Fibroblast of skin of right biceps (primary cell): Measurements from ENCODE around the gene ZNF500.

ENCODE experiments used
- DNase-seq: peaks from one replicate; pipeline ENCODE4 v3.0.0-alpha.2; 2013

The ZNF500 gene

DNA sequence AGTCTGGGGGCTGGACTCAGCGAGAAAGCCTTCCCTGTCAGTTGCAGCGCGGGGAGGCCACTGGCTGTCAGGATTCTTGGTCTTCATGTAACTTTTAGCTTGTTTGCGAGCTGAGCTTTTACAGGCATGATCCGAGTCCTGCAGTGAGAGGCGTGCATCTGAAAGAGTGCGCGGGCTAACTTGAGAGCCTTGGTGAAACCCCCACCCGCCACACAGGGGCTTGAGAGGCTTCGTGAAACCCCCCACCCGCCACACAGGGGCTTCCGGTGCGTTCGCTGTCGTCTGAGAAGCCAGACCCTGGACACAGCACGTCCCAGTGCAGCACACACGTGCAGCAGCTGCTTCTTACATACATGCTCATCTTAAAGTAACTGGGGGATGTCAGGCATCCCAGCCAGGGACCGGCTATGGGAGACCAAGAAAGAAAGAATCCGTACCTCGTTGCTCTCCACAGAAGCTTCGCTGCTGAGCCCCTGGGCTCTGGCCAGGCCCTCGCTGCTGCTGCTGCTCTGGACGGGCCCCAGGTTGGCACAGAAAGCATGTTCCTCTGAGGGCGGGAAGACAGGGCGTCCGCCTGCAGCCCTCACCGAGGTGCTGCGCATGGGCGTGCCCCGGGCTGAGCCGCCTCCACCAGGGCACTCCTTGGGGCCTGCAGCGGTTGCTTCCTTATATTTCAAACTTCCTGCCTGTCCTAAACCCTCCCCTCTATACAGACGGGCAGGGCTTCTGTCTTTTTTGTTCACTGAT lies 65.8 kb downstream of the ZNF500 start:
- DNase-seq: no peak

DNA sequence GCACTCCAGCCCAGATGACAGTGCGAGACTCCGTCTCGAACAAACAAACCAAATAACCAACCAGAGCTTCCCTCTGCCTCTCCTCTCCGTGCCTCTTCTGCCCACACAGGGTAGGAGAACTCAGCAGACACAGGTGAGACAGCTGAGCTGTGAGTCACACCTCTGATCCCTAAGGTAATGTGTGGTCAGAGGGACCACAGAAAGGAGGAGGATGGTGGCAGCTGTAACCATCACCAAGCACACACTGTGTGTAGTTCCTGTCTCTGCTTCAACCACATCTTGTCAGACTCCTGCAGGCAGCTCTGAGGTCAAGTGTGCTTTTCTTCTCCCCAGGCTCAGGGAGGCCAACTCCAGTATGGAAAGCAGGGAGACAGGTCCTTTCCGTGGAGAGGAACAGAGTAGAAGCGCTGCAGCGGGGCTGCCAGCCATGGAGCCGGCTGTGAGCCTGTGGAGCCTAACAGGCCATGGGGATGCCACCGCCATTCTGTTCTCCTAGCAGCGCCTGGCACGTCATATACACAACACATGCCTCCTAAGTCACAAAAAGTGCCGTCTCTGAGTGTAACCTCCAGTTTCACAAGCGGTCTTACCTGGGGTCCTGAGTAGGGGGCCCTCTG lies 66.5 kb downstream of the ZNF500 start:
- DNase-seq: no peak

DNA sequence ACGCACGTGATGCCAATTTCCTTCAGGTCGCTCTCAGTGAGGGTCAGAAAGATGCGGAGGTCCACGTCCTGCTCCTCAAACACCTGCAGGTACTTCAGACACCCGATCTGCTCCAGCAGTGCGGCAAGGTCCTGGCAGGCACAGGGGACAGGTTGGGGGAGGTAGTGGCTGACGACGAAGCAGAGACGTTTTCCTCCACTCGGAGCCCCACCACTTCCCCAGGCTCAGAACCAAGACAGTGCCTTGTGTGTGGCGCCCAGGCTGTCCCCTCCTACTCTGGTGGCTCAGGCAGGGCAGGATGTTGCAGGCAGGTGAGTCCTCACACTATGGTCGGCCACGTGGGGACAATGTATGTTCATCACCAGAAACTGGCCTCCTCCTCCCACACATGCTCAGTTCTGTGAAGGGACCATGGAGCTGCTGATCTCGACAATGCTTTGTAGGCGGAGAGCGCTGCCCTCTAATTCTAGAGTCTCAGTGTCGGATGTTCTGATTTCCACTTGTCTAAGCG lies 67.9 kb downstream of the ZNF500 start:
- no peak for DNase-seq

DNA sequence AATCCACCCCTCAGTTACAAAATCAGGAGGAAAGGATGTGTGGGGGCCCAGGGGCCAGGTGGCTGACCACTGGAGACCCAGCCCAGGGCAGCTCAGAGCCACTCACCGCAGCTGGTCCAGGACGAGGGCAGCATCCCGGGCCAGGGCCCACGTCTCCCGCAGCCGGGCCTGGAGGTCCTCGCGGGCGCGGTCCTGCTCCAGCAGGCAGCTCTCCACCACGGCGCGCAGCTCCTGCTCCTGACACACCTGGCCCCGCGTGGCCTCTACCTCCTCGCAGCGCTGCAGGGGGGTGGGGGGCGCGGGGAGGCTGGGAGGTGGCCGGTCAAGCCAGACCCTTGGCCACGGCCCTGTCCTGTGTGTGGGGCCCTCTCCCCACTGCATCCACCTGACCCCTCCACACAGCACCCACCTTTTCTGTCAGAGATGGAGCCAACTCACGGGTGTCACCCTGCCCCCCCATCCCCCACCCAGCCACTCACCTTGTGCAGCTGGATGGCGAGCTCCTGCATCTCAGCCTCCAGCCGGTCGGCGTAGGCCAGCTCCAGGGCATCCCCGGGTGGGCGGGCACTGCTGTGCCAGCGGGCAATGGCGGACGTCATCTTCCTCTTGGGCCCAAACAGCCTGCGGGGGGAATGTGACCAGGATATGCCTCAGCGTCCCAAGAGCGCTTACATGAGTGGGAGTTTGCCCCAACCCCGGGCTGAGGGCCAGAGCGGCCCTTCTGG lies 68.5 kb downstream of the ZNF500 start:
- DNase-seq: no peak
